ENCODE measurements around the gene ATG4C.

The ATG4C gene

GRCh38 chr1:62844030-62844429, 60.1 kb downstream of the ATG4C start:
- no peak for DNase-seq

GRCh38 chr1:62849031-62849430, 65.1 kb downstream of the ATG4C start:
- no peak for DNase-seq

GRCh38 chr1:62852253-62852652, 68.3 kb downstream of the ATG4C start:
- no peak for DNase-seq

GRCh38 chr1:62856960-62857359, 73.0 kb downstream of the ATG4C start:
- DNase-seq = no peak

- DNase-seq = no peak
Measured at GRCh38 chr1:62869217-62869754, 85.4 kb downstream of the ATG4C start.

GRCh38 chr1:62870148-62870547, 86.2 kb downstream of the ATG4C start:
- no peak for DNase-seq

GRCh38 chr1:62875676-62876075, 91.7 kb downstream of the ATG4C start:
- DNase-seq = no peak

GRCh38 chr1:62876535-62876934, 92.6 kb downstream of the ATG4C start:
- no peak for DNase-seq

- no peak for DNase-seq
Measured at GRCh38 chr1:62877579-62877978, 93.6 kb downstream of the ATG4C start.

- no peak for DNase-seq
Measured at GRCh38 chr1:62879962-62880361, 96.0 kb downstream of the ATG4C start.

- DNase-seq = no peak
Measured at GRCh38 chr1:62882201-62883104, 98.5 kb downstream of the ATG4C start.

- DNase-seq = no peak
Measured at GRCh38 chr1:62884156-62884740, 100.3 kb downstream of the ATG4C start.

- DNase-seq = no peak
Measured at GRCh38 chr1:62887799-62888507, 104.0 kb downstream of the ATG4C start.

- DNase-seq = no peak
Measured at GRCh38 chr1:62891956-62892562, 108.1 kb downstream of the ATG4C start.

- DNase-seq = no peak
Measured at GRCh38 chr1:62897788-62898187, 113.9 kb downstream of the ATG4C start.

- DNase-seq = no peak
Measured at GRCh38 chr1:62900566-62900965, 116.6 kb downstream of the ATG4C start.

- no peak for DNase-seq
Measured at GRCh38 chr1:62901650-62902049, 117.7 kb downstream of the ATG4C start.

- no peak for DNase-seq
Measured at GRCh38 chr1:62903522-62903921, 119.6 kb downstream of the ATG4C start.

GRCh38 chr1:62903982-62904855, 120.3 kb downstream of the ATG4C start:
- DNase-seq = no peak

- no peak for DNase-seq
Measured at GRCh38 chr1:62904856-62905225, 120.9 kb downstream of the ATG4C start.

GRCh38 chr1:62905309-62905708, 121.4 kb downstream of the ATG4C start:
- DNase-seq = no peak

- DNase-seq = no peak
Measured at GRCh38 chr1:62905872-62906271, 121.9 kb downstream of the ATG4C start.
